Midbrain (tissue), 1 donor: ENCODE measurements around the gene CDHR1.

Source experiments
- DNase-seq: peaks from one replicate; lab custom pipeline; 2025; lab: John Stamatoyannopoulos, UW

The CDHR1 gene

GRCh38 chr10:84200537-84201243, 6.4 kb downstream of the CDHR1 start:
- no peak for DNase-seq

GRCh38 chr10:84201244-84201606, 6.9 kb downstream of the CDHR1 start:
- no peak for DNase-seq

- no peak for DNase-seq
Observed at GRCh38 chr10:84201682-84202081, 7.3 kb downstream of the CDHR1 start.

DNA sequence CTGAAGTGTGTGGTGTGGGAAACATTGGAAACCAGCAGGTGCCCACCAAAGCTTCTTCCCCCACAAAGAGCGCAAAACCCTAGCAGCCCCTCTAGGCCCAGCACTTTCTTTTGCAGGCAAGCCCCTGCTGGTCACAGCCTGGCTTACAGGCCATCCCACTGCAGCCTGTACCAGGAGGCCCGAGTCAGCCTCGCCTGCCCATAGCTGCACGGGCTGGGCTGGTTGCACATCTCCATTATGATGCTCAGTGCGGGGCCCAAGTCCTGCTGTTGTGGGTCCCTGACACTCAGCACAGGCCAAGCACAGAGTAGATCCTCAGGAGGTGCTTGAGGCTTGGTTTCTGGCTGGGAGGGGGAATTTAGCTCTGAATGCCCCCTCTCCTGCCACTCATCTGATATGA, 8.0 kb downstream of the CDHR1 start:
- DNase-seq: no peak

DNA sequence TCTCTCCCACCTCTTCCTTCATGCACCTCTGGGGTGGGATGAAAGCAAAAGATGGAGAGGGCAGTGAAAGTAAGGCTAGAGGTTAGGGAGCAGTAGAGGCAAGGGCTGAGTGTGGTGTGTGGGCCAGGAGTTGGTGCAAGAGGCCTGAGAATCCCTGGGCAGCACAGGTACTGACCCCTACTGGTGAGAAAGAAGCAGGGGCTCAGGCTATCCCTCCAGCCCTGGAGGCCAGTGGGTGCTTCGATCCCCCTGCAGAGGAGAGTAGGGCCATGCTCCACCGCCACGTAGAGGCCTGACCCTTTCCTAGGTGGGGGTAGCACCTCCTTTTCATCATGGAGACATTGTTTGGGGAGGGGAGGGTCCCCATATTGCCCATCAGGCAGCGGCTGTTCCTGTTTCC, 9.8 kb downstream of the CDHR1 start:
- DNase-seq: no peak

GRCh38 chr10:84204610-84205009, 10.3 kb downstream of the CDHR1 start:
- no peak for DNase-seq

GRCh38 chr10:84205049-84205852, 10.9 kb downstream of the CDHR1 start:
- DNase-seq: peak; percentile 61

- no peak for DNase-seq
Observed at GRCh38 chr10:84205853-84206525, 11.7 kb downstream of the CDHR1 start.

GRCh38 chr10:84208023-84208422, 13.7 kb downstream of the CDHR1 start:
- DNase-seq: no peak

GRCh38 chr10:84211566-84211965, 17.2 kb downstream of the CDHR1 start:
- DNase-seq: no peak

DNA sequence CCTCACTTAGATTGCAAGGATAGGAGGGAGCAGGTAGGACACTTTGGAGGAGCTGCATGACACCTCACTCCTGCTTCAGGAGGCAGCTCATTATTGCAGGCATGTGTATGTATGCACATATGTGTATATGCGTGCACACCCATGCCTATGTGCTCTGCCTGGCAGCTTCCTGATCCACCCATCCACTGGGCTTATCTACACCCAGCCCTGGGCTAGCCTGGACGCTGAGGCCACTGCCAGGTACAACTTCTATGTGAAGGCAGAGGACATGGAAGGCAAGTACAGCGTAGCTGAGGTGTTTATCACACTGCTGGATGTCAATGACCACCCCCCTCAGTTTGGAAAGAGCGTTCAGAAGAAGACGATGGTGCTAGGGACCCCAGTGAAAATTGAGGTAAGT, 17.7 kb downstream of the CDHR1 start:
- no peak for DNase-seq

DNA sequence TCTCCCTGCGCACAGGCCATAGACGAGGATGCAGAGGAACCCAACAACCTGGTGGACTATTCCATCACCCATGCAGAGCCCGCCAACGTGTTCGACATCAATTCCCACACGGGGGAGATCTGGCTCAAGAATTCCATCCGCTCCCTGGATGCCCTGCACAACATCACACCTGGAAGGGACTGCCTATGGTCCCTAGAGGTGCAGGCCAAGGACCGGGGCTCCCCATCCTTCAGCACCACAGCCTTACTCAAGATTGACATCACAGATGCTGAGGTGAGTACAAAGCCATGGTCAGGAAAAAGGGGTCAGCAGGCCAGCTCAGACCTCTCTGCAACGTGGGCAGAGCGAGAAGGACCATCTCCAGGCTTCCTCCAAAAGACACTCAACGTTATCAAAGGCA, 18.7 kb downstream of the CDHR1 start:
- no peak for DNase-seq

- no peak for DNase-seq
Observed at GRCh38 chr10:84214046-84214572, 19.8 kb downstream of the CDHR1 start.

- DNase-seq: no peak
Observed at GRCh38 chr10:84214612-84215235, 20.4 kb downstream of the CDHR1 start.

DNA sequence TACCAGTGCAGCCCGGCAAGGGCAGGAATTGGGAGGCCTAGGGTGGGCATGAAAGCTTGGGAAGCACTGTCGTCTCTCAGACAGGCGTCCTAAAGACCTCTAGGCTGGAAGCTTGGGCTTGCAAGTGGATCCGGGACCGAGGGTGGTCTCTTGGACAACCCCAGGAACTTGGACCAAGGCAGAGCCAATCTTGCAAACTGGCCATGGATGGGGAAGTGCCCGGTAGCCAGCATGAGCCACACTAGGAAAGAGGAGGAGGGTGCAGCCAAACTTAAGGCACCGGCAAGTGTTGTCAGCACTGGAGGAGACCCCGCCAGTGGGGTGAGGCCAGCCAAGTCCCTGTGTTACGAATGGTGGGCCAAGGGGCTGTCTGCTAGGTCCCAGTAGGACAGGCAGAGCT, 22.5 kb downstream of the CDHR1 start:
- no peak for DNase-seq

DNA sequence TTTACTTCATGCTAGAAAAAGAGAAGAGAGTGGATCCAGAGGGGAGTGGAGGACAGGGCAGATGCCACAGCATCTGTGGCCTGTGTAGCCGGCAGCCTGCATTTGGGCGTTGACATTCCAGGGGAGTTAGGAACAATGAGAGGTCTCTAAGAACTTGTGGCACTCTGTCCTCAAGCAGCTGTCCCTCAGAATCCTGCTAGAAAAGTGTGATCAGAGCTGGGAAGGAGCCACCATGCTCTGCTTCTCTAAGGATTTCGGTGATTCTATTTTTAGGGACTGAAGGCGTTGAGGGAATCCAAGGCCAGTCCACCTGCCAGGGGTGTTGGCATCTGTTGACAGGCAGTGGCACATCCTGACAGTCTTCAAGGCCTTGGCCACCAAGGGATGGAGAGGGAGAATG, 23.4 kb downstream of the CDHR1 start:
- no peak for DNase-seq

DNA sequence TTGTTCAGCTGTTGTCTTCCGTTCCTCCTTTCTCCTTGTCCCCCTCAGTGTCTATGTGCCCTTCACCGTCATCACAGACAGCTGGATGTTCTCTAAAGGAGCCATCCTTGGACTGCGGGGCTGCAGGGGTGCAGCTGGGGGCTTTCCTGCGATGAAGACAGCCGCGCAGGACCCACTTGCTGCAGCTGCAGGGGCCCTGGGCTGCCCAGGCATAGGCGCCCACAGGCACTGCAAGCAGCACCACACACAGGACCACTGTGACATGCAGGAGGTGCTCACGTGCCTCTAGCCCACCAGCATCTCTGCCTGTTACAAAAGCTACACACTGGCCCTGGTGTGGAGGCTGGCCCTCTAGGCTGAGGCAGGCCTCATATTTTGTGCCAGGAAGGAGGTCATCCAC, 27.6 kb downstream of the CDHR1 start:
- DNase-seq: no peak

GRCh38 chr10:84224411-84225028, 30.2 kb downstream of the CDHR1 start:
- DNase-seq: no peak

- DNase-seq: no peak
Observed at GRCh38 chr10:84225427-84226173, 31.3 kb downstream of the CDHR1 start, which contains the start of gene LRIT2. Gene LRIT2 (minus strand): TSS chr10:84225544. CDS start chr10:84225520, 24 bp downstream.

DNA sequence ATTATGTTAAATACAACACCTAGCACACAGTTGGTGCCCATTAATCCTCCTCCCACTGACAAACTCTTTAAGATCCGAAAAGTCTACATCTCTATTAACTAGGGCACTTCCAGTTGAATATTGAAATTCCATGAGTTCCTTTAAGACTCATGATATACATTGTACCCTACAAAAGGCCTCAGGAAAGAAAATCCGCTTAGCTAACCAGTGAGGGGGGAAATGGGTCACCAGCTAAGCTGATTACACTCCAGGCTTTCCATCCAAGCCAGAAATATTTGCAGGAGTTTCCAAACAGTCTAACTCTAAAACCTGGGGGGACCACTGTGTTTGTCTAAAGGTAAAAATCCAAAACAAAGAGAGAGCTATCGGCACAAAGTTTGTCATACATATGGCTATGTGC, 32.3 kb downstream of the CDHR1 start:
- DNase-seq: no peak

- DNase-seq: no peak
Observed at GRCh38 chr10:84227810-84228209, 33.5 kb downstream of the CDHR1 start.
